Duodenal mucosa (tissue), 2 donors: ENCODE measurements around the gene DPH1.
"Not testable (repeated sequence)": the region's sequence is repeated elsewhere in the genome, so short reads cannot be mapped to it uniquely, and the experiment has no call there.

Source experiments
- H3K27ac ChIP-seq: one replicate; pipeline ENCODE4 v1.7.0; 2013; ENCODE audit warnings: low read depth, low read length
- H3K27me3 ChIP-seq, 2 donors: one replicate each; pipeline ENCODE4 v1.7.0; 2013; ENCODE audit warnings: low read length in 2 of 2, control low read depth in 1 of 2; ENCODE audit not compliant: insufficient read depth in 2 of 2, control insufficient read depth in 1 of 2
- H3K36me3 ChIP-seq, 2 donors: one replicate each; pipeline ENCODE4 v1.7.0; 2013; ENCODE audit warnings: low read length in 2 of 2, control low read depth in 1 of 2; ENCODE audit not compliant: insufficient read depth in 2 of 2, control insufficient read depth in 1 of 2
- H3K4me1 ChIP-seq, 2 donors: one replicate each; pipeline ENCODE4 v1.7.0; 2013; ENCODE audit warnings: low read length in 2 of 2, control low read depth in 1 of 2; ENCODE audit not compliant: insufficient read depth in 2 of 2, control insufficient read depth in 1 of 2
- H3K4me3 ChIP-seq, 2 donors: one replicate each; pipeline ENCODE4 v1.7.0; 2013; ENCODE audit warnings: low read length in 2 of 2, low read depth in 1 of 2
- H3K9ac ChIP-seq, 2 donors: one replicate each; pipeline ENCODE4 v1.7.0; 2013; ENCODE audit warnings: low read length in 2 of 2, low read depth in 1 of 2
- H3K9me3 ChIP-seq, 2 donors: one replicate each; pipeline ENCODE4 v1.7.0; 2013; ENCODE audit warnings: low read length in 2 of 2, control low read depth in 1 of 2; ENCODE audit not compliant: control insufficient read depth in 1 of 2

Gene DPH1

DNA sequence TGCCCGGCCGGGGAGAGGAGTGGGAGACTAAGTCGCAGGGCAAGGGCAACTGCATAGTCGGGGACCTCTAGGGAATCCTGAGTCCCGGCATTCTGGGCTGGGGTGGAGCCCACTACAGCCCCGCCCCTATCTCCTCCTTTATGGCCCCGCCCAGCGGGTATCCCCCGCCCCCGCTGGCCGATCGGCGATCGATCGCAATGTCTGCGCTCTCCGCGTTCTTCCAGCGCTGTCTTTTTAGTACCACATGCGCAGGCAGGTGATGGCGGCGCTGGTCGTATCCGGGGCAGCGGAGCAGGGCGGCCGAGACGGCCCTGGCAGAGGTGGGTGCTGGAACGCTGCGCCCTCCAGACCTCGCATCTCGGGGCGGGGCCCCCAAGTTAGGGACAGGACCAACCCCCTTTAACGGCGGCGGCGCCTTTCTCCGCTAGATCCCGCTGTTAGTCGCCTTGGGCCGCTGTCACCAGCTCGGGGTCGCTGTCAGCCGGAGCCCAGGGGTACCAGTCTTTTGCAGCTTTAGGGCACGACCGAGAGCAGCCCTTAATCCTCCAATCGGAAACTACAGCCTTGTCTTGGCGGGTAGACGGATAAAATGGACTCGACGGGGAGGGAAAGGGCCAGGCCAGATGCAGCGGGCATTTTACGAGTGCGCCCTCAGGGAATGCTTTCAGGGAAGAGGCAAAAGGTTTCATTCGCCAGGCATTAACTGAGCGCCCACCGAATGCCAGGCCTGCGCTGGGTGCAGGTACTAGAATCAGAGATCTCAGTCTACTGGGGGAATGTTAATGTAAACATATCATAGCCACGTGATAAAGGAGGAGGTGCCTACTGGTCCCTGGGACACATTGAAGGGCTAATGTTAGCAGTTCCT is at the start of gene DPH1:
Gene DPH1 (plus strand): TSS at position 243 of the 868 bp plus-strand sequence. CDS start 17 bp downstream, at position 260.
- no peak within 1 kb of the TSS for H3K27ac ChIP-seq

DNA sequence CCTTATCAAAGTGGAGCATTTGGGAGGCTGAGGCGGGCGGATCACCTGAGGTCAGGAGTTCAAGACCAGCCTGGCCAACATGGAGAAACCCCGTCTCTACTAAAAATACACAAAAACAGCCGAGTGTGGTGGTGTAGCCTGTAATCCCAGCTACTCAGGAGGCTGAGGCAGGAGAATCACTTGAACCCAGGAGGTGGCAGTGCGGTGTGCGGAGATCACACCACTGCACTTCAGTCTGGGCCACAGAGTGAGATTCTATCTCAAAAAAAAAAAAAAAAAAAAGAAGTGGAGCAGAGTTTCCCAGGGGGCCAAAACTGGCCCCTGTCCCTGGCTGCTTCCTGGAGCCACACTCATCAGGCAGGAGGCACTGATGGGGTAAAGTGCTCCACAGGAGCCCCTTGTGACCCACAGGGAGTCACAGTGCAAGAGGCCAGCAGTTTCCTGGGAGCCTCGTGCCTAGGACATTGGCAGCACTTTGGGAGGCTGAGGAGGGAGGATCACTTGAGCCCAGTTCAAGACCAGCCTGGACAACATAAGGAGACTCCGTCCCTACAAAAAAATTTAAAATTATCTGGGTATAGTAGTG is 49.2 kb upstream of the DPH1 start:
- Histone ChIP-seq H3K36me3 (no peaks in the 10 kb centered on the region), H3K27me3 (peaks cover 18 to 19% of the 10 kb centered on the region in 2 donors), H3K9ac (no peak overlapping the region), H3K9me3 (no peaks in the 10 kb centered on the region), H3K4me1 (no peaks in the 10 kb centered on the region), H3K27ac (no peak overlapping the region), H3K4me3 (no peak overlapping the region)

More for the DNA sequence above, at the start of gene DPH1:
- Histone ChIP-seq H3K9ac (peak within 1 kb of the TSS; percentile 59 to 77), H3K4me3 (peak within 1 kb of the TSS; percentile 88 to 89), H3K27me3 (peaks cover 19 to 29% of the 10 kb centered on the region in 2 donors), H3K4me1 (peaks cover 16 to 18% of the 10 kb centered on the region in 2 donors), H3K36me3 (peaks cover 0 to 3% of the 10 kb centered on the region in 2 donors), H3K9me3 (no peaks in the 10 kb centered on the region)

DNA sequence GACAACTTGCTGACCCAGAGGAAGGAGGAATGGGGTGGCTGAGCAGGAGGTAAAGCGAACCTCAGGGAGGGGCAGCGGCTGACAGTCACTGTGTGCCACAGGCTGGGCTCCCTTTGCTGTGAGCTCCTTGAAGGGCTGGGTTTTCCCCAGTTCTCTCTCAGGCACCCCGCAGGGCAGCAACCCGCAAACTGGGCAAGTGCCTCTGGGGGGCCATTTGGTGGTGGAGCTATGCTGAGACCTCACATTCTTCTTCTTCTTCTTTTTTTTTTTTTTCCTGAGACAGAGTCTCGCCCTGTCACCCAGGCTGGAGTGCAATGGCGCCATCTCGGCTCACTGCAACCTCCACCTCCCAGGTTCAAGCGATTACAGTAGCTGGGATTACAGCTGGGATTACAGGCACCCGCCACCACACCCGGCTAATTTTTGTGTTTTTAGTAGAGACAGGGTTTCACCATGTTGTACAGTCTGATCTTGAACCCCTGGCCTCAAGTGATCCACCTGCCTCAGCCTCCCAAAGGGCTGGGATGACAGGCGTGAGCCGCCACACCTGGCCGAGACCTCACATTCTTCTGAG is 47.1 kb upstream of the DPH1 start:
- peaks cover 10% of the 10 kb centered on the region in 2 donors for H3K27me3 ChIP-seq
- H3K27ac ChIP-seq, H3K9me3 ChIP-seq, H3K4me1 ChIP-seq, H3K36me3 ChIP-seq, H3K4me3 ChIP-seq, H3K9ac ChIP-seq: not testable (repeated sequence)

DNA sequence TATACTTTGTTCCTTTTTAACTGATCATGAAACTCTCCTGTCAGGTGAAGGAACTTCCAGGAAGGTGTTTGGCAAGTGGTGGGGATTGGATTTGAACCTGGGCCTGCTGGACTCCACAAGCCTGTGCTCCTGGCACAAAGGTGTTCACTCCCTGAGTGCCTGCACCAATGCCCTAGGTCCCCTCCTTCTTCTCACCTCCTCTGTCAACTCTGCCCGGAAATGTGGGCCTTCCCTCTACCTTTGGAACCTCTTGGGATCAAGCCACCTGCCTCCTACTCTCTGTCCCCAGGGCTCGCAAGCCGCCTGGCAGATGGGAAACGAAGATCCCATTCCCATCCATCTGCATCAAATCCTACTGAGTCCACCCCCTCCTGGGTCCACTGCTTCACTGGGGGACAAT is 44.9 kb upstream of the DPH1 start:
- Histone ChIP-seq H3K9ac (no peak overlapping the region), H3K4me1 (no peaks in the 10 kb centered on the region), H3K4me3 (no peak overlapping the region), H3K27me3 (no peaks in the 10 kb centered on the region), H3K27ac (no peak overlapping the region), H3K9me3 (no peaks in the 10 kb centered on the region), H3K36me3 (no peaks in the 10 kb centered on the region)

DNA sequence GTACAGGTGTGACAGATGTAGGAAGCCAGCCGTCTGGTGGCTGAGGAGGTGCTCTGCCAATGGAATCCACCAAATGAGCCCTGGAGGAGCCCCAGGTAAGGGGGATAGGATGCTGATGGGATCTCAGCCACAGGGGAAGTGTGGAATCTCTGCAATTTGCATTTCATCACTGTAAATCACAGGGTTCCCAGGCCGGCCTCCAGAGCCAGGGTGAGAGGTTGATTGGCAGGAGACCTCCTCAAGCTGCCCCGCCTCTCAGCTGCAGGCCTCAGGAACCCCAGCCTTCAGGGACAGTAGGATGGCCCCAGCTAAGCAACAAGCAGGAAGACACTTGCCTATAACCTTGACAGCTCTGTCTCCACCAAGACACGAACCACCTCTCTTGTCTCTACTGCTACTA is 44.3 kb upstream of the DPH1 start:
- H3K9me3 ChIP-seq, result no peaks in the 10 kb centered on the region
- no peak overlapping the region for H3K27ac ChIP-seq
- no peaks in the 10 kb centered on the region for H3K4me1 ChIP-seq
- no peak overlapping the region for H3K9ac ChIP-seq
- no peak overlapping the region for H3K4me3 ChIP-seq
- H3K36me3 ChIP-seq, result no peaks in the 10 kb centered on the region
- no peaks in the 10 kb centered on the region for H3K27me3 ChIP-seq

DNA sequence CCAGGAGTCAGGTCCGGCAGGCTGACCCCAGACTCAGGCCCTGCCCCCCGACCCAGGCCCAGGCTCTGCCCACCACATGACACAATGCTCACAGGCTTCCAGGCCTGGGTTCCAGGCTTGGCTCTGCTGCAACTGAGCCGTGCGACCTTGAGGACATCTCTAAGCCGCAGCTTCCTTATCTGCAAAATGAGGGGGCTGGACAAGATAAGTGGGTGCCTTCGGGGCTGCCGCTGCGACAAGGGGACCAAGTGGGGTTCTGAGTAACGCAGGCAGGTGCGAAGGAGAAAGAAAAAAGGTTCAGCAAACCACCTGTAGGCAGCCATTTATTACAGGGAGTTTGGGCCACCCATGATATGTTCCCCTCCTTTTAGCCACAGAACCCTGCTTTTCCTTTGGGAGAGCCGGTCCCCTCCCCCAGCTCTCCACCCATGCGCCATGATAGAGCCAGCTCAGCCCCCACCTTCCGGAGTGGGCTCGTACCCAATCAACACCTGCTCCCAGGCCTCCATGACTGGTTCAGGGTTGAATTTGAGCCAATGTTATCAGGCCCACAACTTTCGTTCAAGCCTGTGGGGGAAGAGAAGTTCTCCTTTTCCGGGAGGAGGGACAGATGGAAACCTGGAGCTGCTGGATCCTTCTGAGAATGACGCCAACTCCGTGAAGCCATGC is 43.0 kb upstream of the DPH1 start:
- H3K27ac ChIP-seq, result no peak overlapping the region
- no peak overlapping the region for H3K4me3 ChIP-seq

DNA sequence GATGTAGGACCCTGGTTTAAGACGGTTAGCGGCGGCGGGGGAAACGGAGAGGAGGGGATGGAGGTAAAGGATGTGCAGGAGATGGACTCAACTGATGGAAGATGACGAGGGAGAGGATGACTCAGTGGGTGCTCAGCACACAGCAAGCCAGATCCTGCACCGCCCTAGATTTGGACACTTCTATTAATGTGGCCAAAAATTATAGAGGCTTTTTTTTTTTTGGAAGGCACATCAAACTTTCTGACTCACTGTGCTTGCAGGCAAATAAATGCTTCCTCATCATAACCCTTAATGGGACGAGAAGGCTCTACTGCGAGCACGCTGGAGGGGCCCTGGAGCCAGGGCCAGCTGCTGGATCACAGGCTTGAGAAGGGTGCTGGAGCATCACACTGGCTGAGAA is 40.8 kb upstream of the DPH1 start:
- Histone ChIP-seq H3K27ac (no peak overlapping the region), H3K4me1 (no peaks in the 10 kb centered on the region), H3K9me3 (no peaks in the 10 kb centered on the region), H3K36me3 (no peaks in the 10 kb centered on the region), H3K27me3 (no peaks in the 10 kb centered on the region), H3K9ac (no peak overlapping the region), H3K4me3 (no peak overlapping the region)

More for the DNA sequence above, 43.0 kb upstream of the DPH1 start:
- H3K27me3 ChIP-seq, result no peaks in the 10 kb centered on the region
- no peak overlapping the region for H3K9ac ChIP-seq
- H3K4me1 ChIP-seq, result no peaks in the 10 kb centered on the region
- H3K36me3 ChIP-seq, result no peaks in the 10 kb centered on the region
- H3K9me3 ChIP-seq, result no peaks in the 10 kb centered on the region

DNA sequence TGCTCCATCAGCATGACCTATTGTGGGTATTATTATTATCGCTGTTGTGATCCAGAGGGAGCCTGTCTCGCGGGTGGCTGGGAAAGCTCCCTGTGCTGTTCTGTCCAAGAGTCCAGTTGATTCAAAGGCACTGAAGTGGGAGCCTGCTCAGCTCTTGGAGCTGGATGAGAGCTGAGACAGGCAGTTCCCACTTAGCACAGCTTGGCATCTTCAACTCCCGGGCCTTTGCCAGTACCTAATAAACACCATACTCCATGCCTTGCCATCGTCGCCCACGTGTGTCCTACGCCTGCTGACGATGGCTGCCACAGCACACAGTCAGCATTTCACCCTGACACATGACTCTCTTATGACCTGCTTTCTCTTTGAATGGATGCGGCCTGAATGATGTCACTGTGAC is 37.4 kb upstream of the DPH1 start:
- Histone ChIP-seq H3K4me1 (peaks cover 19% of the 10 kb centered on the region in 2 donors), H3K27ac (no peak overlapping the region), H3K27me3 (no peaks in the 10 kb centered on the region), H3K36me3 (no peaks in the 10 kb centered on the region), H3K9ac (no peak overlapping the region), H3K4me3 (no peak overlapping the region), H3K9me3 (no peaks in the 10 kb centered on the region)

DNA sequence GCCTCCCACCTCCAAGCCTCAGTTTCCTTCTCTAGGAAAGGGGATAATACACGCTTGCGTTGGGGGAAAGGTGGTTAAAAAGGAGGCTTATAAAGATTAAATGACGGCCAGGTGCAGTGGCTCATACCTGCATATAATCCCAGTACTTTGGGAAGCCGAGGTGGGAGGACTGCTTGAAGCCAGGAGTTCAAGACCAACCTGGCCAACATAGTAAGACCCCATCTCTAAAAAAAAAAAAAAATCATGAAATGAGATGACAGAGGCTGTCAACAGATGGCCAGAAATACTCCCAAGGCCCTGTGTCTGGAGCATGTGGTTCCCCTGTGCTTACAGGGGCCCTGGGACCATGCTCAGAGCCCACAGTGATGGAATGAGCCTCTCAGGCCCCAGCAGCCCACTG is 35.2 kb upstream of the DPH1 start:
- no peak overlapping the region for H3K9ac ChIP-seq
- no peaks in the 10 kb centered on the region for H3K27me3 ChIP-seq
- no peak overlapping the region for H3K27ac ChIP-seq
- no peaks in the 10 kb centered on the region for H3K36me3 ChIP-seq
- no peaks in the 10 kb centered on the region for H3K9me3 ChIP-seq
- H3K4me3 ChIP-seq, result no peak overlapping the region
- H3K4me1 ChIP-seq, result peaks cover 25 to 29% of the 10 kb centered on the region in 2 donors
